ENCODE measurements around the gene GRN. TPM values are rescaled to one million over a fixed set of nuclear protein-coding genes. Genes with fewer than 3 reads are reported as not detected.
A peak's percentile ranks its signal among the peaks of the same experiment; 100 is the strongest.

GRN gene
- total and polyA plus RNA-seq, 7 donors = 30.8 to 61.0 (median 44.4) TPM

DNA sequence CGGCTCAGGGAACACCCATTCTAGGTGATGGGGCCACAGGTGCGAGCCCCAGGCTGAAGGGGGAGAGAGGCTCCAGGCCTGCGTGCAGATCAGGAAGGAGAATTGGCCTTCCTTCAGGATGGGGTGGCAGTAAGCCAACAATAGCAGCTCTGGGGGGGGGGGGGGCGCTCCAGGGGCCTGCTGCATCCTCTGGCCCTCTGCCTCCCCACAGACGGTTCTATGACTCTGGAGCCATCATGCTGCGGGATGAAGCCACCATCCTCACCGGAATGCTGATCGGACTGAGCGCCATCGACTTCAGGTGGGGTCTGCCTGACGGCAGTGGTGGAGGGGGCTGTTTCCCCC, 30.6 kb upstream of the GRN start:
- no peaks in the 10 kb centered on the region for H3K9me3 ChIP-seq
- intact Hi-C loops (cut with DNase I) = no loop called here
- ATAC-seq (no peak), DNase-seq (no peak)
- WGBS, 3 donors = 16 to 24% (median 18%) methylated on average over 10 to 11 of the region's 11 CpGs
- H3K4me1 ChIP-seq = no peaks in the 10 kb centered on the region
- peaks cover 0 to 52% (median 24%) of the 10 kb centered on the region in 3 donors for H3K27me3 ChIP-seq (ENCODE audit: insufficient read depth in 3 of 3, low read length in 2 of 3)
- peaks cover 0 to 5% of the 10 kb centered on the region in 2 donors for H3K36me3 ChIP-seq (ENCODE audit: insufficient read depth in 1 of 2, low read depth in 1 of 2)
- no peak overlapping the region for H3K27ac ChIP-seq
- TF ChIP-seq, protein P1, sequence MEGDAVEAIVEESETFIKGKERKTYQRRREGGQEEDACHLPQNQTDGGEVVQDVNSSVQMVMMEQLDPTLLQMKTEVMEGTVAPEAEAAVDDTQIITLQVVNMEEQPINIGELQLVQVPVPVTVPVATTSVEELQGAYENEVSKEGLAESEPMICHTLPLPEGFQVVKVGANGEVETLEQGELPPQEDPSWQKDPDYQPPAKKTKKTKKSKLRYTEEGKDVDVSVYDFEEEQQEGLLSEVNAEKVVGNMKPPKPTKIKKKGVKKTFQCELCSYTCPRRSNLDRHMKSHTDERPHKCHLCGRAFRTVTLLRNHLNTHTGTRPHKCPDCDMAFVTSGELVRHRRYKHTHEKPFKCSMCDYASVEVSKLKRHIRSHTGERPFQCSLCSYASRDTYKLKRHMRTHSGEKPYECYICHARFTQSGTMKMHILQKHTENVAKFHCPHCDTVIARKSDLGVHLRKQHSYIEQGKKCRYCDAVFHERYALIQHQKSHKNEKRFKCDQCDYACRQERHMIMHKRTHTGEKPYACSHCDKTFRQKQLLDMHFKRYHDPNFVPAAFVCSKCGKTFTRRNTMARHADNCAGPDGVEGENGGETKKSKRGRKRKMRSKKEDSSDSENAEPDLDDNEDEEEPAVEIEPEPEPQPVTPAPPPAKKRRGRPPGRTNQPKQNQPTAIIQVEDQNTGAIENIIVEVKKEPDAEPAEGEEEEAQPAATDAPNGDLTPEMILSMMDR (IDR thresholded peaks at IDR 0.05) = no peak
- peak overlapping the region; percentile 45 for H3K4me3 ChIP-seq

DNA sequence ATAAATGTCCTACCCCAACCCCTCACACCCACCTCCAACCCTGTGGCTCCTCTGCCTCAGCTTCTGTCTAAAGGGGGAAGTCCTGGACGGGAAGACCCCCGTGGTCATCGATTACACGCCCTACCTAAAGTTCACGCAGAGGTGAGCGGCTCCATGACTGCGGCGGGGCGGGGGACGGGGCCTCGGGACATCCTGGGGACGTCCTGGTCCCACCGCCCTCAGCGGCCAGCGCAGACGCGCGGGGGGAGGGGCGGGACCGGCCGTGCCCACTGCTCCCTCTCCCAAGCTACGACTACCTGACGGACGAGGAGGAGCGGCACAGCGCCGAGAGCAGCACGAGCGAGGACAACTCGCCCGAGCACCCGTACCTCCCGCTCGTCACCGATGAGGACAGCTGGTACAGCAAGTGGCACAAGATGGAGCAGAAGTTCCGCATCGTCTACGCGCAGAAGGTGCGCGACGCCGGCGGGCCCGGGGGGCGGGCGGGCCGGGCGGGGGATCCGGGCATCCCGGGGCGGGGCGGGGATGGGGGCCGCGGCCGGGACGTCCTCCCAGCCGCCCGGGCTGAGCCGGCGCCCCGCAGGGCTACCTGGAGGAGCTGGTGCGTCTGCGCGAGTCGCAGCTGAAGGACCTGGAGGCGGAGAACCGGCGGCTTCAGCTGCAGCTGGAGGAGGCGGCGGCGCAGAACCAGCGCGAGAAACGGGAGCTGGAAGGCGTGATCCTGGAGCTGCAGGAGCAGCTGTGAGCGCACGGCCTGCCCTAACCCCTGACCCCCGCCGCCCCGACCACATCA, 30.0 kb upstream of the GRN start:
- Histone ChIP-seq H3K27ac (no peak overlapping the region), H3K4me1 (no peaks in the 10 kb centered on the region), H3K4me3 (peak overlapping the region; percentile 45), H3K9me3 (no peaks in the 10 kb centered on the region), H3K27me3 (ENCODE audit: insufficient read depth in 3 of 3, low read length in 2 of 3) (peaks cover 0 to 52% (median 24%) of the 10 kb centered on the region in 3 donors), H3K36me3 (ENCODE audit: insufficient read depth in 1 of 2, low read depth in 1 of 2) (peaks cover 2 to 11% of the 10 kb centered on the region in 2 donors)
- DNase-seq (no peak), ATAC-seq (no peak)
- intact Hi-C loops (cut with DNase I) = no loop called here
- TF ChIP-seq, protein P1 (IDR thresholded peaks at IDR 0.05) = no peak
- WGBS, 3 donors = 1 to 2% (median 1%) methylated on average over 53 to 81 of the region's 81 CpGs

DNA sequence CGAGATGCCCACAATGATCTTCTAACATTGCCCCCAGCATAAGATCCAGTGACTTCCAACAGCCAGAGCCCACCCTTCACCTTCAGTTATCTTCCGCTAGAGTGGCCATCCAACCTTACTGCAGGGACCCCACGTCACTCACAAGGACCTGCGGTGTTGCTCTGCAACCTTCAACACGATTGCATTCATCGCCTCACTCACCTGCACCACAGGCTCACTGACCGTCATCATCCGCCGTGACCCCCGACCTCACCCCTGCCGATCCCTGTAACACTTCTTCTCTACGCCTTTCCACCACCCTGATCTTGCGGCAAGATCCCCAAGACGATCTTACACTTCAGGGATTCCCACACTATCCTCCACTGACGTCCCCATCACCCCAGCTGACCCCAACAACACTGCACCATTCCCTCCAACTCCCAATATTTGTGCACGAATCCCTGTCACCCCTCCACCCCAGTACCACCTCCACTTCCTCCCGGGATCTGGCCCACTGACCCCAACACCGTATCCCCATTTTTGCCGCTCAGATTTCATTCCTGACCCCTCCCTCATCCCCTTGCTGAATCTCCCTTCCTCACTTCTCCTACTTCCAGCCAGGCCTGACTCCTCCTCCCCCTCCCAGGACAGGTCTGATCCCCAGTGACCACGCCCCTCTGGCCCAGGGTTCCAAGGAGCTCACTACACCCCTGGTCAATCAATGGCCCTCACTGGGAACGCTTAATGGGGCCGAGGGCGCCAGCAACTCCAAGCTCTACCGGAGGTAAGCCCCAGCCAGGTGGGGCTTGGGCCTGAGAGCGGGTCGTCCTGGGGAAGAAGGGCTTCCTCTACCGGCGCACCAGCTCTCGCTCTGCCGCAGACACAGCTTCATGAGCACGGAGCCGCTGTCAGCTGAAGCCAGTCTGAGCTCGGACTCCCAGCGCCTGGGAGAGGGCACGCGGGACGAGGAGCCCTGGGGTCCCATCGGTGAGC, 29.1 kb upstream of the GRN start:
- intact Hi-C loops (cut with DNase I) = no loop called here
- 8 to 10% (median 8%) methylated on average over 34 to 38 of the region's 38 CpGs for WGBS, 3 donors
- peaks cover 0 to 52% (median 24%) of the 10 kb centered on the region in 3 donors for H3K27me3 ChIP-seq (ENCODE audit: insufficient read depth in 3 of 3, low read length in 2 of 3)
- H3K4me1 ChIP-seq = no peaks in the 10 kb centered on the region
- H3K4me3 ChIP-seq = no peak overlapping the region
- H3K27ac ChIP-seq = no peak overlapping the region
- DNase-seq (no peak), ATAC-seq (no peak)
- TF ChIP-seq, protein P1 (IDR thresholded peaks at IDR 0.05) = no peak
- H3K9me3 ChIP-seq = no peaks in the 10 kb centered on the region
- H3K36me3 ChIP-seq (ENCODE audit: insufficient read depth in 1 of 2, low read depth in 1 of 2) = peaks cover 3 to 21% of the 10 kb centered on the region in 2 donors

DNA sequence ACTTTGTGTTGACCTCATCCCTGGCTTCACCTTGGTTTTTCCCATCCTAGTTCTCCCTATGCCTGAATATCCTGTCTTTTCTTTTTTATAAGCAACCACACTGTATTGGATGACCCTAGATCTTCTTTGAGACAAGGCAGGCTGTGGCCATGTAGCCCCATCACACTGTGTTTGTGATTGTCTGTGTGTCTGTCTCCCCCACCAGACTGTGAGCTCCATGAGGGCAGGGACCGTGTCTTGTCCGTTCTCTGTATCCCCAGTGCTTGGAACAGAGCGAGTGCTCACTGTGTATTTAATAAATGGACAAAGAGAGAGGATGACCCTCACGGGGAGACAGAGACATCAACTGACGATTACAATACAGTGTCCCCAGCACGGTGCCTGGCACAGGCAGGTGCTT, 27.6 kb upstream of the GRN start:
- no peak for ATAC-seq
- no peak overlapping the region for H3K4me3 ChIP-seq
- 72 to 82% (median 76%) methylated on average over 6 of the region's 6 CpGs for WGBS, 3 donors
- H3K27ac ChIP-seq = no peak overlapping the region
- intact Hi-C loops (cut with DNase I) = no loop called here
- H3K36me3 ChIP-seq (ENCODE audit: insufficient read depth in 1 of 2, low read depth in 1 of 2) = peaks cover 3 to 36% of the 10 kb centered on the region in 2 donors
- TF ChIP-seq, protein P1 (IDR thresholded peaks at IDR 0.05) = no peak
- peaks cover 0 to 52% (median 24%) of the 10 kb centered on the region in 3 donors for H3K27me3 ChIP-seq (ENCODE audit: insufficient read depth in 3 of 3, low read length in 2 of 3)
- no peaks in the 10 kb centered on the region for H3K4me1 ChIP-seq
- no peaks in the 10 kb centered on the region for H3K9me3 ChIP-seq
- DNase-seq = no peak

All from psoas muscle (tissue), 8 donors.